ENCODE measurements around the gene CUTA.

GRCh38 chr6:33466075-33466735 lies 48.3 kb upstream of the CUTA start:
- TF ChIP-seq CTCF (IDR thresholded peaks at IDR 0.05) (no peak), POLR2A (IDR thresholded peaks at IDR 0.05) (no peak)

All from right lobe of liver (tissue), 4 donors.